MCF 10A (cell line): Measurements from ENCODE around the gene C1orf21. TPM values are rescaled to one million over a fixed set of nuclear protein-coding genes. Genes with fewer than 3 reads are reported as not detected.

Experiments
- BruUV-seq: library from RNA; stranded (reverse); fragments of 400-500 nt; replicated peaks from 2 replicates; lab custom pipeline; 2021; lab: Mats Ljungman, UMichigan
- CTCF ChIA-PET: fragments of 300-600 bp; sonication (Branson Sonifier 250); formaldehyde crosslinking; extraction: SDS; loops from one replicate; lab custom pipeline; 2021; ENCODE audit warnings: antibody characterized with exemption, inconsistent platforms; lab: Yijun Ruan, JAX
- POLR2A ChIA-PET: fragments of 300-600, 350-650 bp; sonication (Branson Sonifier 250); formaldehyde crosslinking; extraction: SDS; loops from one replicate; lab custom pipeline; 2020; ENCODE audit warnings: antibody characterized with exemption, inconsistent platforms; lab: Yijun Ruan, JAX
- DNase-seq: peaks from one replicate; pipeline ENCODE4 v3.0.0-alpha.2; 2018; ENCODE audit not compliant: unreplicated experiment
- H3K27ac Mint-ChIP-seq: one replicate; pipeline ENCODE4 v1.8.0; 2022; ENCODE audit warnings: mild to moderate bottlenecking, low read depth, mixed read lengths; ENCODE audit not compliant: unreplicated experiment
- H3K27me3 Mint-ChIP-seq: one replicate; pipeline ENCODE4 v1.8.0; 2022; ENCODE audit warnings: mixed read lengths; ENCODE audit not compliant: insufficient read depth, unreplicated experiment
- H3K36me3 Mint-ChIP-seq: one replicate; pipeline ENCODE4 v1.8.0; 2022; ENCODE audit warnings: mild to moderate bottlenecking, moderate library complexity, mixed read lengths; ENCODE audit not compliant: insufficient read depth, unreplicated experiment
- H3K4me1 Mint-ChIP-seq: one replicate; pipeline ENCODE4 v1.8.0; 2022; ENCODE audit warnings: mixed read lengths; ENCODE audit not compliant: insufficient read depth, unreplicated experiment
- H3K4me3 Mint-ChIP-seq: one replicate; pipeline ENCODE4 v1.8.0; 2022; ENCODE audit warnings: mild to moderate bottlenecking, moderate library complexity, mixed read lengths; ENCODE audit not compliant: unreplicated experiment
- H3K9me3 Mint-ChIP-seq: one replicate; pipeline ENCODE4 v1.8.0; 2022; ENCODE audit warnings: mixed read lengths; ENCODE audit not compliant: unreplicated experiment
- intact Hi-C: fragments of 100-400 bp; cut with micrococcal nuclease; formaldehyde crosslinking; loops from 2 replicates; pipeline ENCODE4 v1.14.1; 2022
- total RNA-seq: library from RNA; stranded (reverse); gene quantifications from 2 replicates; pipeline ENCODE4 v1.2.3, GENCODE V29; 2022
- TF ChIP-seq, protein P1 (sequence below): fragments of 200-600 bp; IDR thresholded peaks from one replicate; pipeline ENCODE4 v1.8.0; 2022; ENCODE audit warnings: antibody characterized with exemption, mild to moderate bottlenecking; ENCODE audit not compliant: unreplicated experiment

The C1orf21 gene
- total RNA-seq, 1 experiment from 2014 or later, result 23.2 TPM

DNA sequence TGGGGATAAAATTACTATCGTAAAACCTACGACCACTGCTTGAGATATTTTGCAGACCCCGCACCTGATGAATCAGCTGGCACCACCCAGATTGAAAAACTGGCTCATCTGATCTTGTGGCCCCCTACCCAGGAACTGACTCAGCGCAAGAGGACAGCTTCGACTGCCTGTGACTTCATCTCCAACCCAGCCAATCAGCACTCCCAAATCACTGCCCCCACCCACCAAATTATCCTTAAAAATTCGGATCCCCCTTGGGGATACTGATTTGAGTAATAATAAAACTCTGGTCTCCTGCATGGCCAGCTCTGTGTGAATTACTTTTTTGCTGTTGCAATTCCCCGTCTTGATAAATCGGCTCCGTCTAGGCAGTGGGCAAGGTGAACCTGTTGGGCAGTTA is 286.5 kb downstream of the C1orf21 start:
- no peak overlapping the region for H3K4me3 Mint-ChIP-seq
- no peaks in the 10 kb centered on the region for H3K4me1 Mint-ChIP-seq
- intact Hi-C loops, result no loop called here
- BruUV-seq, result no TSS peak
- H3K9me3 Mint-ChIP-seq, result no peaks in the 10 kb centered on the region
- POLR2A ChIA-PET, result interaction anchor here (1.0 kb wide), 1 partner anchor 128 kb away, joined by 3 read pairs; no protein-coding TSS in a partner anchor
- H3K27me3 Mint-ChIP-seq, result no peaks in the 10 kb centered on the region
- no peak overlapping the region for H3K27ac Mint-ChIP-seq
- CTCF ChIA-PET, result interaction anchor here (0.6 to 3.1 kb wide), 3 partner anchors 9 to 117 kb away, joined by 3 to 24 read pairs (median 4); no protein-coding TSS in a partner anchor
- no peaks in the 10 kb centered on the region for H3K36me3 Mint-ChIP-seq
- TF ChIP-seq, protein P1, sequence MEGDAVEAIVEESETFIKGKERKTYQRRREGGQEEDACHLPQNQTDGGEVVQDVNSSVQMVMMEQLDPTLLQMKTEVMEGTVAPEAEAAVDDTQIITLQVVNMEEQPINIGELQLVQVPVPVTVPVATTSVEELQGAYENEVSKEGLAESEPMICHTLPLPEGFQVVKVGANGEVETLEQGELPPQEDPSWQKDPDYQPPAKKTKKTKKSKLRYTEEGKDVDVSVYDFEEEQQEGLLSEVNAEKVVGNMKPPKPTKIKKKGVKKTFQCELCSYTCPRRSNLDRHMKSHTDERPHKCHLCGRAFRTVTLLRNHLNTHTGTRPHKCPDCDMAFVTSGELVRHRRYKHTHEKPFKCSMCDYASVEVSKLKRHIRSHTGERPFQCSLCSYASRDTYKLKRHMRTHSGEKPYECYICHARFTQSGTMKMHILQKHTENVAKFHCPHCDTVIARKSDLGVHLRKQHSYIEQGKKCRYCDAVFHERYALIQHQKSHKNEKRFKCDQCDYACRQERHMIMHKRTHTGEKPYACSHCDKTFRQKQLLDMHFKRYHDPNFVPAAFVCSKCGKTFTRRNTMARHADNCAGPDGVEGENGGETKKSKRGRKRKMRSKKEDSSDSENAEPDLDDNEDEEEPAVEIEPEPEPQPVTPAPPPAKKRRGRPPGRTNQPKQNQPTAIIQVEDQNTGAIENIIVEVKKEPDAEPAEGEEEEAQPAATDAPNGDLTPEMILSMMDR, result no peak
- DNase-seq, result no peak

- CTCF ChIA-PET, result interaction anchor here (0.8 to 3.4 kb wide), 2 partner anchors 13 to 306 kb away, joined by 3 to 25 read pairs; no protein-coding TSS in a partner anchor
- H3K27me3 Mint-ChIP-seq, result no peaks in the 10 kb centered on the region
- TF ChIP-seq, protein P1, result no peak
- POLR2A ChIA-PET, result interaction anchor here (1.1 kb wide), 1 partner anchor 14 kb away, joined by 3 read pairs; no protein-coding TSS in a partner anchor
- intact Hi-C loops, result no loop called here
- no peak for DNase-seq
- no peak overlapping the region for H3K27ac Mint-ChIP-seq
- no TSS peak for BruUV-seq
- no peaks in the 10 kb centered on the region for H3K4me1 Mint-ChIP-seq
- no peaks in the 10 kb centered on the region for H3K36me3 Mint-ChIP-seq
- H3K9me3 Mint-ChIP-seq, result peaks cover 11% of the 10 kb centered on the region
- no peak overlapping the region for H3K4me3 Mint-ChIP-seq
Measured at GRCh38 chr1:184677344-184677743, 290.5 kb downstream of the C1orf21 start.
